RWPE1 (cell line): ENCODE data around the gene SRCAP.
A peak's percentile ranks its signal among the peaks of the same experiment; 100 is the strongest.

Experiments used
- CTCF ChIA-PET: fragments of 350-600 bp; sonication (Branson Sonifier 250); formaldehyde crosslinking; extraction: SDS; loops from one replicate; lab custom pipeline; 2021; lab: Yijun Ruan, JAX
- POLR2A ChIA-PET: fragments of 400-600 bp; formaldehyde crosslinking; extraction: SDS; loops from one replicate; lab custom pipeline; 2020; ENCODE audit warnings: antibody characterized with exemption; ENCODE audit not compliant: low non-redundant PET; lab: Yijun Ruan, JAX
- DNase-seq: peaks from one replicate; pipeline ENCODE4 v3.0.0; 2012; ENCODE audit warnings: low spot score
- H3K27ac ChIP-seq: fragments of 450-650 bp; 2 replicates; pipeline ENCODE4 v1.5.1; 2017
- CTCF ChIP-seq: fragments of 450-650 bp; conservative IDR thresholded peaks from 2 replicates; pipeline ENCODE4 v1.5.1; 2017; ENCODE audit warnings: low read depth, mild to moderate bottlenecking

SRCAP gene

GRCh38 chr16:30760001-30760559, 61.1 kb downstream of the SRCAP start:
- H3K27ac ChIP-seq = peak overlapping the region; percentile 83
- ChIA-PET POLR2A (interaction anchor here (0.6 kb wide), 1 partner anchor 48 kb away, joined by 4 read pairs; no protein-coding TSS in a partner anchor), CTCF (no interaction called here)
- TF ChIP-seq CTCF = no peak
- no peak for DNase-seq

GRCh38 chr16:30760577-30761426, 61.8 kb downstream of the SRCAP start:
- H3K27ac ChIP-seq = peak overlapping the region; percentile 83
- ChIA-PET CTCF (no interaction called here), POLR2A (interaction anchor here (0.8 kb wide), 1 partner anchor 13 kb away, joined by 3 read pairs; the partner anchor contains the start of gene PHKG2)
- no peak for TF ChIP-seq CTCF
- DNase-seq = no peak

GRCh38 chr16:30761427-30761927, 62.5 kb downstream of the SRCAP start:
- ChIA-PET CTCF (no interaction called here), POLR2A (interaction anchor here (0.8 kb wide), 1 partner anchor 13 kb away, joined by 3 read pairs; the partner anchor contains the start of gene PHKG2)
- TF ChIP-seq CTCF = no peak
- DNase-seq = peak; percentile 30
- peak overlapping the region; percentile 83 for H3K27ac ChIP-seq

GRCh38 chr16:30761928-30762902, 63.2 kb downstream of the SRCAP start, which contains the start of the genes CFAP119 and RNF40:
Gene CFAP119, minus strand, starts transcription at chr16:30762062. Its CDS starts 314 bp downstream, at chr16:30761748.
Gene RNF40, plus strand, starts transcription at chr16:30762322. Its CDS starts 224 bp downstream, at chr16:30762546.
- H3K27ac ChIP-seq = peak within 1 kb of the TSS; percentile 83
- POLR2A ChIA-PET = interaction anchor here (0.8 kb wide), 1 partner anchor 14 kb away, joined by 3 read pairs; the partner anchor contains the start of gene PHKG2
- TF ChIP-seq CTCF = no peak
- peak; percentile 100 for DNase-seq
- CTCF ChIA-PET = no interaction called here

GRCh38 chr16:30762991-30763725, 64.2 kb downstream of the SRCAP start:
- POLR2A ChIA-PET = no interaction called here
- CTCF ChIA-PET = no interaction called here
- H3K27ac ChIP-seq = peak overlapping the region; percentile 83
- no peak for TF ChIP-seq CTCF
- no peak for DNase-seq
